NCI-H128 (cell line): ENCODE measurements around the gene ANKS6.

Source experiments
- DNase-seq: peaks from one replicate; lab custom pipeline; 2025; ENCODE audit not compliant: unreplicated experiment; lab: John Stamatoyannopoulos, UW

The ANKS6 gene

GRCh38 chr9:98815391-98815951 is 19.1 kb upstream of the ANKS6 start:
- DNase-seq = no peak

- no peak for DNase-seq
Measured at GRCh38 chr9:98811051-98811650, 14.8 kb upstream of the ANKS6 start.

- DNase-seq = no peak
Measured at GRCh38 chr9:98810102-98810842, 13.9 kb upstream of the ANKS6 start.

GRCh38 chr9:98809311-98810101 is 13.2 kb upstream of the ANKS6 start:
- DNase-seq = no peak

- DNase-seq = no peak
Measured at GRCh38 chr9:98808875-98809274, 12.5 kb upstream of the ANKS6 start.

- DNase-seq = no peak
Measured at GRCh38 chr9:98808411-98808815, 12.1 kb upstream of the ANKS6 start.

- DNase-seq = no peak
Measured at GRCh38 chr9:98807814-98808195, 11.4 kb upstream of the ANKS6 start.

- DNase-seq = no peak
Measured at GRCh38 chr9:98807070-98807813, 10.9 kb upstream of the ANKS6 start, which contains the start of gene GALNT12. Gene GALNT12 (plus strand): TSS chr9:98807670. CDS start chr9:98807699, 29 bp downstream.

- DNase-seq = no peak
Measured at GRCh38 chr9:98806394-98807035, 10.2 kb upstream of the ANKS6 start.

- no peak for DNase-seq
Measured at GRCh38 chr9:98805506-98806272, 9.3 kb upstream of the ANKS6 start.

GRCh38 chr9:98804083-98804482 is 7.7 kb upstream of the ANKS6 start:
- DNase-seq = no peak

- no peak for DNase-seq
Measured at GRCh38 chr9:98801969-98802371, 5.6 kb upstream of the ANKS6 start.

GRCh38 chr9:98801561-98801960 is 5.2 kb upstream of the ANKS6 start:
- no peak for DNase-seq

- DNase-seq = no peak
Measured at GRCh38 chr9:98798254-98798653, 1.9 kb upstream of the ANKS6 start.

GRCh38 chr9:98797491-98797890 is 1.1 kb upstream of the ANKS6 start:
- DNase-seq = no peak

GRCh38 chr9:98795970-98796363 is 388 bp downstream of the ANKS6 start:
- DNase-seq = no peak

- no peak for DNase-seq
Measured at GRCh38 chr9:98795295-98795955, 930 bp downstream of the ANKS6 start.

- DNase-seq = no peak
Measured at GRCh38 chr9:98794802-98795201, 1.6 kb downstream of the ANKS6 start.

GRCh38 chr9:98793031-98793430 is 3.3 kb downstream of the ANKS6 start:
- no peak for DNase-seq
